ENCODE measurements around the gene IPO7.

- TF ChIP-seq ZSCAN30 (tag by site-specific recombination; IDR thresholded peaks at IDR 0.05), result no peak
- no peak for TF ChIP-seq PATZ1 (tag by site-specific recombination; IDR thresholded peaks at IDR 0.05)
- TF ChIP-seq ZFP69B (tag by site-specific recombination; IDR thresholded peaks at IDR 0.05), result no peak
- no peak for TF ChIP-seq REST (tag by site-specific recombination; IDR thresholded peaks at IDR 0.05)
- no peak for TF ChIP-seq CTCF (tag by site-specific recombination; IDR thresholded peaks at IDR 0.05)
- TF ChIP-seq ZNF10 (tag by site-specific recombination; IDR thresholded peaks at IDR 0.05), result no peak
- TF ChIP-seq PBX3 (CRISPR knock-in tag; IDR thresholded peaks at IDR 0.05), result no peak
- no peak for TF ChIP-seq HOXA7 (CRISPR knock-in tag; IDR thresholded peaks at IDR 0.05; ENCODE audit: borderline replicate concordance)
- no peak for TF ChIP-seq YY1 (tag by site-specific recombination; IDR thresholded peaks at IDR 0.05)
- no peak for TF ChIP-seq ZNF274 (IDR thresholded peaks at IDR 0.05; ENCODE audit: low read length)
- TF ChIP-seq ZNF274 (tag by site-specific recombination; IDR thresholded peaks at IDR 0.05; ENCODE audit: borderline replicate concordance), result no peak
- no peak for TF ChIP-seq REPIN1 (tag by site-specific recombination; IDR thresholded peaks at IDR 0.05; ENCODE audit: low read depth)
Measured at GRCh38 chr11:9399466-9399865, 15.0 kb downstream of the IPO7 start.

Data from HEK293 (cell line).